Nephron progenitor cell (in vitro differentiated cells): ENCODE results near the gene HOXB9.

ENCODE experiments used
- DNase-seq: peaks from one replicate; pipeline ENCODE4 v3.0.0; 2021
- H3K27ac Mint-ChIP-seq: 2 replicates; pipeline ENCODE4 v1.8.0; 2021; ENCODE audit warnings: mild to moderate bottlenecking, moderate library complexity, mixed read lengths
- H3K27me3 Mint-ChIP-seq: 2 replicates; pipeline ENCODE4 v1.8.0; 2021; ENCODE audit warnings: mild to moderate bottlenecking, low read depth, mixed read lengths; ENCODE audit not compliant: poor library complexity
- H3K36me3 Mint-ChIP-seq: 2 replicates; pipeline ENCODE4 v1.8.0; 2021; ENCODE audit warnings: low read depth, mixed read lengths
- H3K4me1 Mint-ChIP-seq: 2 replicates; pipeline ENCODE4 v1.8.0; 2021; ENCODE audit warnings: mixed read lengths
- H3K4me3 Mint-ChIP-seq: 2 replicates; pipeline ENCODE4 v1.8.0; 2021; ENCODE audit warnings: mild to moderate bottlenecking, moderate library complexity, mixed read lengths
- H3K9me3 Mint-ChIP-seq: 2 replicates; pipeline ENCODE4 v1.8.0; 2021; ENCODE audit warnings: mild to moderate bottlenecking, moderate library complexity, mixed read lengths
- TF ChIP-seq, protein P1 (sequence below): fragments of 200-600 bp; sonication (generic); IDR thresholded peaks from 2 replicates; pipeline ENCODE4 v1.5.0; 2021; ENCODE audit warnings: antibody characterized with exemption

Gene HOXB9

DNA sequence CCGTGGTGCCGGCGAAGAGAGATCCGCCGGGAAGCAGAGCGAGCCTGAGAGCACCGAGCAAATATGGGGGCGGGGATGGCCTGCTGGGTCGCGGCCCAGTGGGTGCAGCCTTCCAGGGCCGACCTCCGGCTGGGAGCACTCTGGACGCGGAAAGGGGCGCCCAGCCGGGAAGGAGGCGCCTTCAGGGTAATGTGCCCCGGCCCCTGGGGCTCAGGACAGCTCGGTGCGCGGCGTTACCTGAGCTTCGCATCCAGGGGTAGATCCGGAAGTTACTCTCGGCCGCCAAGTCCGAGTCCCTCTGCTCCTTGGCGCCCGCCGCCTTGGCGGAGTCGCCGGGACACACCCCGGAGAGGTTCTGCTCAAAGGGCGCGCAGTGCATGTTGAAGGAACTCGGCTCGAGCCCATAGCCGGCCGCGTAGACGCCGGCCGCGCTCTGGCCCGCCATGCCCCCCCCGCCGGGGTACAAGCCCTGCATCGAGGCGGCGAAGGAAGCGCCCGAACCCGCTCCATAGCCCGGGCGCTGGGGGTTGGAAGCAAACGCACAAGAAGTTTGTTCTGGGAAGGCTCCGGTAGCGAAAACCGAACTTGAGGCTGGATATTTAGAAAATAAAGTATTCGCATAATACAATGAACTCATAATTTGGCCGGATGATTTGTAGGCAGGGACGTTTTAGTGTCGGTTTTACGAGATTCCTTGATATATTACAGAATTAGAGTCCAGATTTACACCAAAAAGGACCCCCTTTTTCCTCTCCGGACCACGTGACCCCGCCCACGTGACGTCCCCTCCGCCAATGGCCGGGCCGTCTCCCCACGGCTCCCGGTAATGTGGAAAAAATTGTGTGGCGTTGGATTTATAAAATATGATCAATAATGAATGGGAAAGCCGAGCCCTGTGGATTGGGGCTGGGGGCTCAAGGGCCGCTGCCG is 15.6 kb downstream of the HOXB9 start, which contains the start of gene HOXB7:
Gene HOXB7 (minus strand): TSS at position 736 of the 930 bp plus-strand sequence. CDS start 99 bp downstream, at position 637.
- TF ChIP-seq, protein P1, sequence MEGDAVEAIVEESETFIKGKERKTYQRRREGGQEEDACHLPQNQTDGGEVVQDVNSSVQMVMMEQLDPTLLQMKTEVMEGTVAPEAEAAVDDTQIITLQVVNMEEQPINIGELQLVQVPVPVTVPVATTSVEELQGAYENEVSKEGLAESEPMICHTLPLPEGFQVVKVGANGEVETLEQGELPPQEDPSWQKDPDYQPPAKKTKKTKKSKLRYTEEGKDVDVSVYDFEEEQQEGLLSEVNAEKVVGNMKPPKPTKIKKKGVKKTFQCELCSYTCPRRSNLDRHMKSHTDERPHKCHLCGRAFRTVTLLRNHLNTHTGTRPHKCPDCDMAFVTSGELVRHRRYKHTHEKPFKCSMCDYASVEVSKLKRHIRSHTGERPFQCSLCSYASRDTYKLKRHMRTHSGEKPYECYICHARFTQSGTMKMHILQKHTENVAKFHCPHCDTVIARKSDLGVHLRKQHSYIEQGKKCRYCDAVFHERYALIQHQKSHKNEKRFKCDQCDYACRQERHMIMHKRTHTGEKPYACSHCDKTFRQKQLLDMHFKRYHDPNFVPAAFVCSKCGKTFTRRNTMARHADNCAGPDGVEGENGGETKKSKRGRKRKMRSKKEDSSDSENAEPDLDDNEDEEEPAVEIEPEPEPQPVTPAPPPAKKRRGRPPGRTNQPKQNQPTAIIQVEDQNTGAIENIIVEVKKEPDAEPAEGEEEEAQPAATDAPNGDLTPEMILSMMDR, result no peak
- no peaks in the 10 kb centered on the region for H3K9me3 Mint-ChIP-seq
- H3K27me3 Mint-ChIP-seq, result peaks cover 3% of the 10 kb centered on the region
- H3K27ac Mint-ChIP-seq, result peak within 1 kb of the TSS; percentile 100
- peaks cover 36% of the 10 kb centered on the region for H3K36me3 Mint-ChIP-seq
- peak; percentile 83 for DNase-seq
- H3K4me1 Mint-ChIP-seq, result peaks cover 50% of the 10 kb centered on the region
- peak within 1 kb of the TSS; percentile 99 for H3K4me3 Mint-ChIP-seq

DNA sequence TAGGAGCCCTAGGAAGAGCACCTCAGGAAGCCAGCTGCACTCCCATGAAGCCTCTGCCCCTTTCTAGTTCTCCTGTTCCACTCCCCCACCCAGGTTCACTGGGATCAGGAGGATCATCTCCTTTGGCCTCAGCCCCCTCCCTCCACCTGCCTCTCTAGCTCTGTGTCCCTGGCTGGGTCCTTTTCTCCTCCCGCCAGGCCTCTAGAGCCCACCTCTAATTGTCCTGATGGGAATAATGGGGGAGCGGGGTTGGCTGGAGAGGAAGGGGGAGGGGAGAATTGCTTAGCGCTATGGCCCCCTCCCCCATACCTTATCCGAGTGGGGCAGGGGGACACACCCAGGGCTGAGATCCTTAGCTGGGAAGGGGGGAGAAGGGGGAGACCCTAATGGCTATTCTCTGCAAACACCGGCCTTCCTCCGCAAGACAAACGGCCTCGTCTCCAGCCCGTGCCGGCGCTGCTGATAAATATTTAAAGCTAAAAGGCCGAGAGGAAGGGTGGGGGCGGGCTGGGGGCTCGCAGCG is 16.3 kb downstream of the HOXB9 start:
- Mint-ChIP-seq H3K9me3 (no peaks in the 10 kb centered on the region), H3K4me3 (peak overlapping the region; percentile 99), H3K27me3 (peaks cover 3% of the 10 kb centered on the region), H3K27ac (peak overlapping the region; percentile 100), H3K4me1 (peaks cover 51% of the 10 kb centered on the region), H3K36me3 (peaks cover 38% of the 10 kb centered on the region)
- TF ChIP-seq, protein P1, result no peak
- no peak for DNase-seq

DNA sequence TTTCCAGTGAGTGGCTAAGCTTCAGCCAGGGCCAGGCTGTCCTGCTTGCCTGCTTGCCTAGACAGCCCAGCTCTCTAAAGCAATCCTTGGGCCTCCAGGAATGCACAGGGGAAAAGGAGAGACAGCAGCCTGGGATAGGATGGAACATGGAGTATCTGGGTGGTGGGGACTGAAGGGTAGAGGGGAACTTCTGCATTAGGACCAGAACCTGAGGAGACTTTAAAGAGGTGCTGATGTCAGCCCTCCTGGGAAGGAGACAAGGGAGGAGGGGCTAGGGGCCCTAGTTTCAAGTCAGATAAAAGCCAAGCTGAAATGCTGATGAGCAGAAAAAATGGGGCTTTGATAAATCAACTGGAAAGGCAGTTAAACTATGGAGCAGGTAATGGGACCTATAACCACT is 17.1 kb downstream of the HOXB9 start:
- peaks cover 55% of the 10 kb centered on the region for H3K4me1 Mint-ChIP-seq
- H3K36me3 Mint-ChIP-seq, result peaks cover 46% of the 10 kb centered on the region
- TF ChIP-seq, protein P1, result no peak
- DNase-seq, result no peak
- H3K27ac Mint-ChIP-seq, result peak overlapping the region; percentile 100
- H3K27me3 Mint-ChIP-seq, result peaks cover 3% of the 10 kb centered on the region
- no peaks in the 10 kb centered on the region for H3K9me3 Mint-ChIP-seq
- H3K4me3 Mint-ChIP-seq, result peak overlapping the region; percentile 99

DNA sequence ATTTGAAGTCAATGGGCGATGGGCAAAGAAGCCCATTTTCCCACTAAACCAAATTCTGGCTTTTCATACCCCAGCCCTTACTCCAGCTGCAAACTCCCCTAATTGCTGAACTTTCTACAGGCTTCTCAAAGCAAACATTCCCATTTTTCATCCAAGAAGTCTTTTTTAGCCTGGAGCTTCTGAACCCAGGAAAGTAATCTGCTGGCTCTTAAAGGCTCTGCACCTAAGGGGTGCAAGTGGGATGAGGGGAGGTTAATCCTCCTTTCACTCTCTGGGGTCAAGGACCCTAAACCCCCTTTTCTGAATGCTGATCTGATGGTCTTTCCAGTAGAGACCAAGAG is 17.7 kb downstream of the HOXB9 start:
- TF ChIP-seq, protein P1, result no peak
- peaks cover 46% of the 10 kb centered on the region for H3K36me3 Mint-ChIP-seq

DNA sequence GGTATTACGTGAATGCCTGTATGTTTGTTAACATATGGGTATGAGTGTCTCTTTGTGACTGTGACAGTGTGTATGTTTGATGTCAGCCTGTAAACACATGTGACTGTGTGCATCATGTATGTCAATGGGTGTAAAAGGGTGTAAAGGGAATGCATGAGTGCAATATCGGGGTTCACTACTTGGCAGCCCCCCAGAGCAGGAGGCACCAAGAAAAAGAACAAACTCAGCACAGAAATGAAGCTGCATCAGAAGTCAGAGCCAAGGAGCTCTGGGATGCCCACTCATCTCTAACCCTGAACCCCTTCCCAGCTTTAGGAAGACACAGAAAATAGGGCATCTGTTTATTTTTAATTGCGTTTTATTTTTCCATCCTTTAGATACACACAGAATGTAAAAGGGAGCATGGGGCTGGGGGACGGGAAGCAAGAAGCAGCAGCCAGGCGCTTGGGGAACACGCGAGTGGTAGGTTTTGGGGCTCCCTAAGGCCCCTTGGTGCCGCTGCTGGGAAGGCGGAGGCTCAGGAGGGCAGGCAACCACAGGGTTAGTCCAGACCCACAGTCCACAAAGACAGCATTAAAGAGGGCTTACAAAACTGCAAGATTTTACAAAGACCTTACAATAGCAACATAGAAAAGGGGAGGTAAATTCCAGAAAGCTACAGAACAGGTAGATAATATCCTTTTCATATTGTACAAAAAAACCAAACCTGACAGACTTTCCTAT is 19.1 kb downstream of the HOXB9 start:
- TF ChIP-seq, protein P1, result no peak
- Mint-ChIP-seq H3K9me3 (no peaks in the 10 kb centered on the region), H3K27me3 (peaks cover 5% of the 10 kb centered on the region), H3K4me3 (peak overlapping the region; percentile 99), H3K27ac (peak overlapping the region; percentile 100), H3K4me1 (peaks cover 60% of the 10 kb centered on the region), H3K36me3 (peaks cover 46% of the 10 kb centered on the region)
- no peak for DNase-seq

More for the DNA sequence above, 17.7 kb downstream of the HOXB9 start:
- peak overlapping the region; percentile 99 for H3K4me3 Mint-ChIP-seq
- H3K9me3 Mint-ChIP-seq, result no peaks in the 10 kb centered on the region
- H3K27ac Mint-ChIP-seq, result peak overlapping the region; percentile 100
- H3K4me1 Mint-ChIP-seq, result peaks cover 57% of the 10 kb centered on the region
- peaks cover 3% of the 10 kb centered on the region for H3K27me3 Mint-ChIP-seq
- no peak for DNase-seq
